ENCODE measurements around the gene RBM24.
"Not testable (repeated sequence)": the region's sequence is repeated elsewhere in the genome, so short reads cannot be mapped to it uniquely, and the experiment has no call there.

Gene RBM24

DNA sequence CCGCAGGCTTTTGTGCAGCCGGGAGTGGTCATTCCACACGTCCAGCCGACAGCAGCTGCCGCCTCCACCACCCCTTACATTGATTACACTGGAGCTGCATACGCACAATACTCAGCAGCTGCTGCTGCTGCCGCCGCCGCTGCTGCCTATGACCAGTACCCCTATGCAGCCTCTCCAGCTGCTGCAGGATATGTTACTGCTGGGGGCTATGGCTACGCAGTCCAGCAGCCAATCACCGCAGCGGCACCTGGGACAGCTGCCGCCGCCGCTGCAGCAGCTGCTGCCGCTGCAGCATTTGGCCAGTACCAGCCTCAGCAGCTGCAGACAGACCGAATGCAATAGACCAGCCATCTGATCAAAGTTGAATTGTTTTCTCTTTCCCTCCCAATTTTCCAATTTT, 10.6 kb downstream of the RBM24 start:
- DNase-seq (ENCODE audit: low read depth) = no peak

GRCh38 chr6:17292600-17293133, 11.5 kb downstream of the RBM24 start:
- no peak for DNase-seq (ENCODE audit: low read depth)

- DNase-seq (ENCODE audit: low read depth) = no peak
These were observed 12.2 kb downstream of the RBM24 start for GRCh38 chr6:17293395-17293794.

GRCh38 chr6:17297271-17298080, 16.3 kb downstream of the RBM24 start:
- DNase-seq (ENCODE audit: low read depth) = no peak

DNA sequence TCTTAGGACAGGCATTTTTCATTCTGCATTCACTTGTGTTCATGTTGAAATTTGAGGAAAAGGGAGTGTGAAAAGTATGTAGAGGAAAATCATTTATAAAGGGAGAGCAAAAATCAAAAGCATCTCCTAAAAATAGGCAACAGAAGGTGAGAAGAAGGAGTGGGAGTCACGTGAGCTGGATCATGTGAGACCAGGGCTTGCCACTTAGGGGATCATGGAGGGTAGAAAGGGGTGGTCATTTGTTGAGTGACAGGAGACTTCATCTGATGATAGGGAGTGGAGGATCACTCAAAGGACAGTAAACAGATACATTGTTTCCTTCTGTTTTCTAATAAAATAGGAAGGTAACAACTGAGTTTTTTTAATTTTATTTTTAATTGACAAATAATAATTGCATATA, 17.1 kb downstream of the RBM24 start:
- DNase-seq (ENCODE audit: low read depth) = no peak

DNA sequence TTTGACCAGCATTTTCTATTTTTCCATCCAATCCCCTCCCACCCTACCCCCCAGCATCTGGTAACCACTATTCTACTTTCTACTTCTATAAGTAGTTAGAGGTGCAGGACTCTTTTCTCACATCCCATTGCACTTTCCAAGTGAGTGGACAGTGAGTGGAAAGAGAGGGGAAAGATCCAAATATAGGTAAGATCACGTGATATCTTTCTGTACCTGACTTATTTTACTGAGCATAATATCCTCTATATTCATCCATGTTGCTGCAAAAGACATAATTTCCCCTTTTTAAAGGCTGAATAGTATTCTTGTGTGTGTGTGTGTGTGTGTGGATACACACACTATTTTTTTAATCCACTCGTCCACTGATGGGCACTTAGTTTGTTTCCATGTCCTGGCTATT, 18.1 kb downstream of the RBM24 start:
- no peak for DNase-seq (ENCODE audit: low read depth)

GRCh38 chr6:17299750-17300149, 18.6 kb downstream of the RBM24 start:
- no peak for DNase-seq (ENCODE audit: low read depth)

DNA sequence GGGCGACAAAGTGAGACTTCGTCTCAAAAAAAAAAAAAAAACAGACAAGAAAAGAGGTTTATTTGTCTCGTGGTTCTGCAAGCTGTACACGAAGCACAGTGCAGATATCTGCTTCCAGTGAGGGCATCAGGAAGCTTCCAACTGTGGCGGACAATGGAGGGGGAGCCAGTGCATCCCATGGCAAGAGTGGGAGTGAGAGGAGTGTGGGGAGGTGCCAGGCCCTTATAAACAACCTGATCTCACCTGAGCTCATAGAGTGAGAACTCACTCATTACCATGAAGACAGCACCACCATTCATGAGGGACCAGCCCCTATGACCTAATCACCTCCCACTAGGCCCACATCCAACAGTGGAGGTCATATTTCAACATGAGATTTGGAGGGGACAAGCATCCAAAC, 19.5 kb downstream of the RBM24 start:
- DNase-seq (ENCODE audit: low read depth) = no peak

DNA sequence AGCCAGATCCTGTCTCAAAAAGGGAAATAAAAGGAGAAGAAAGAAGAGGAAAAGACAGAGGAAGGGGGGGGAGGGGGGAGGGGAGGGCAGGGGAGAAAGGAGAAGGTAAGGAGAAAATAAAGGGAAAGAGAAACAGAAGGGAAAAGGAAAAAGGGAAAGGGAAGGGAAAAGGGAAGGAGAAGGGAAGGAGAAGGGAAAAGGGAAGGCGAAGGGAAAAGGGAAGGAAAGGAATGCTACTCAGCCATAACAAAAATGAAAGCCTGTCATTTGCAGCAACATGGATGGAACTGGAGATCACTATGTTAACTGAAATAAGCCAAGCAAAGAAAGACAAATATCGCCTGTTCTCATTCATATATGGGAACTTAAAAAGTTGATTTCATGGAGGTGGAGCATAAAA, 22.3 kb downstream of the RBM24 start:
- DNase-seq (ENCODE audit: low read depth) = no peak

- no peak for DNase-seq (ENCODE audit: low read depth)
These were observed 24.2 kb downstream of the RBM24 start for GRCh38 chr6:17305219-17306001.

DNA sequence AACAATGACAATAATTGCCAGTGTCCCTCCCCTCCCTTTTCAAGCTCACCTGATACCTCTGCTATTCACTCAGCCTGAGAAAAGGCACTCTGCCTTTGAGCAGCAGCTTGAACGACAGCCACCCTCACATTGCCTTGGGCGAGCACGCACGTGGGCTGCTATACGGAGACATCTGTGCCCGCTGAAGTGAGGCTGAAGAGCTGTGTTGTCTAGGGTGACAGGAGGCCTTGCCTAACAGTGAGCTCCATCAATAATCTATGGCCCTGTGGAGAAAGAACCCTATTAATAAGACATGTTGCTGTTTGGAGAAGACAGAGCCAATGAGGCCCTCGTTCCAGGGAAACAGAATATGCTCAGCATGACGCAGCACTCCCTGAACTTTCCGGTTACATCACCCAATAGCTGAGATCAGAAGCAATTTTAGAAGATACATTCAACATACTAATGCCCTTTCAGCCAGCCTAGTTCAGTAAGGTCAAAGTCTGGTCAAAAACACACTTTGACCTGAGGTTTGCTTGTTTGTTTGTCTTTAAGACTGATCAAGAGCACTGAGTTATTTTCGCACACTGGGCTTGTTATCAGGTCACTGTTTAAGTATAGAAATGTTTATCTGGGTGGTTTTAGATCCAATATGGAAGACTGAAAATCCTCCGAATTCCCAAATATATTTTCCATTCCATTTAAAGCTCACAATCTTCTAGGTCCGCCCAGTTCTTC, 30.6 kb downstream of the RBM24 start:
- no peak for DNase-seq (ENCODE audit: low read depth)

DNA sequence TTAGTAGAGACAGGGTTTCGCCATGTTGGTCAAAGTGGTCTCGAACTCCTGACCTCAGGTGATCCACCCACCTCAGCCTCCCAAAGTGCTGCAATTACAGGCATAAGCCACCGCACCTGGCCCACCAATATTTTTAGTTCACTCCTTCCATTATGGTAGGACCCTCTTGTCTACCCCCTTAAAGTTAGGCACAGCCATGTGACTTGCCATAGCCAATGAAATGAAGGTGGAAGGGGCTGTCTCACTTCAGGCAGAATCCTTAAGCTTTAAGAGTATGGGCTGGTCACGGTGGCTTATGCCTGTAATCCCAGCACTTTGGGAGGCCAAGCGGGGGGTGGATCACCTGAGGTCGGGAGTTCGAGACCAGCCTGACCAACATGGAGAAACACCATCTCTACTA, 32.1 kb downstream of the RBM24 start:
- DNase-seq (ENCODE audit: low read depth) = not testable (repeated sequence)

DNA sequence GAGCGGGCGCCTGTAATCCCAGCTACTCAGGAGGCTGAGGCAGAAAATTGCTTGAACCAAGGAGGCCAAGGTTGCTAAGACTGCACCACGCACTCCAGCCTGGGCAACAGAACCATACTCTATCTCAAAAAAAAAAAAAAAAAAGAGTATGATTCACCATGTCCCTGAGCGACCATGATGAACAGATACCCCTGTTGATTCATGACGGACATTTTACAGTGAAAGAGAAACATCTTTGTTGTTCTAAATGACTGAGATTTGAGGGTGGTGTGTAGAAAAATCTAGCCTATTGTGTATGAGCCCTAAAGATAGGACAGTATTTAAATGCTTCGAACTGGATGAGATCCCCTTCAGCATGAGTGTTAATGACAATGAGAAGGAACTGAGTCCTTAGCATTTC, 32.8 kb downstream of the RBM24 start:
- DNase-seq (ENCODE audit: low read depth) = no peak

DNA sequence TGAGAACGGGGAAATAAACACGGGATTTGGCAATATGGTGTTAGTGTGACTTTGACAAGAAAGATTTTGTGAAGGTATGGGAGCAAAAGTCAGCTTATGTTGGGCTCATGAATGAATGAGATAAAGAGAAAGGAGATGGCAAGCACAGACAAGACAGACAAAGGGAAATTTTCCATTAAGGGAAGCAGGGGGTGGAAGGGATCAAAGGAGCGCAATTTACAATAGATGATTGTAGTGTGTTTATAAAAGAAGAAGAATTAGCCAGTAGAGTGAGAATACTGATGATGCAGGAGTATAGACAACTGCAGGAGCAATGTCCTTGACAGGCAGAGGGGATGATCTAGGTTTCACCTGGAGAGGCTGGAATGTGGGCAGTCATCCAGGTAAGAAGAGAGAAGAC, 34.1 kb downstream of the RBM24 start:
- no peak for DNase-seq (ENCODE audit: low read depth)

DNA sequence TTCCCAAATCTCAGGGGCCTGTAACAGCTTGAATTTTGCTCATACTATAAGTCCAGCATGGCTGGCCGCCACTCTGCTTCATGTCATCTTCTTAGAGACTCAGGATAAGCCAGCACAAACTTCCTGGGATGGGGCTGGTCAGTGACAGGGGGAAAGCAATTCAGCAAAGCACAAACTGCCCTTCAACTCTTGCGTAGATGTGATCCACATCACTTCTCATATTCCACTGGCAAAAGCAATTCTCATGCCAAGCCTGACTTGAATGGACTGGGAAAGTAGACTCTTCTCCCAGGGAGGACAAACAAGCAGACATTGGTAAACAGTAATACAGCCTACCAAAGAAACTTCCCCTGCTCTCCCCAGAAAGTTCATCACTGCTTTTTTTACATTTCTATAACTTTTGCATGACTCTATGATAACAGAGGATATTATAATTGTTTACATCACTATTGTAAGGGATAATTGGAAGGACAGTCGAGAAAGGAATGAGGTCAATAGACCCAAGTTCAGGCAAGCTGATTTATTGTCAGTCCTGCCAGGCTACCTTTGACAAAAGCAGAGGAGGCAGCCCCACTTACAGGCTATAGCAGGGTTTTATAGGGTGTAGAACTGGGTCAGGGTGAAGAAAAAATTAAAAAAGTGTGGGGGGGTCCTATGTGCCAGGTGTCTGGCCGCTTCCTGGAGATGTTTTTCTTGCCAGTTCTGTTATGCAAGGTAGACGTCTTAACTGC, 37.4 kb downstream of the RBM24 start:
- DNase-seq (ENCODE audit: low read depth) = no peak

GRCh38 chr6:17320266-17320665, 39.1 kb downstream of the RBM24 start:
- DNase-seq (ENCODE audit: low read depth) = not testable (repeated sequence)

- DNase-seq (ENCODE audit: low read depth) = no peak
These were observed 50.1 kb downstream of the RBM24 start for GRCh38 chr6:17331238-17331637.

GRCh38 chr6:17334265-17334664, 53.1 kb downstream of the RBM24 start:
- no peak for DNase-seq (ENCODE audit: low read depth)

- DNase-seq (ENCODE audit: low read depth) = no peak
These were observed 55.3 kb downstream of the RBM24 start for GRCh38 chr6:17336425-17336824.

- DNase-seq (ENCODE audit: low read depth) = no peak
These were observed 58.1 kb downstream of the RBM24 start for GRCh38 chr6:17339308-17339670.

DNA sequence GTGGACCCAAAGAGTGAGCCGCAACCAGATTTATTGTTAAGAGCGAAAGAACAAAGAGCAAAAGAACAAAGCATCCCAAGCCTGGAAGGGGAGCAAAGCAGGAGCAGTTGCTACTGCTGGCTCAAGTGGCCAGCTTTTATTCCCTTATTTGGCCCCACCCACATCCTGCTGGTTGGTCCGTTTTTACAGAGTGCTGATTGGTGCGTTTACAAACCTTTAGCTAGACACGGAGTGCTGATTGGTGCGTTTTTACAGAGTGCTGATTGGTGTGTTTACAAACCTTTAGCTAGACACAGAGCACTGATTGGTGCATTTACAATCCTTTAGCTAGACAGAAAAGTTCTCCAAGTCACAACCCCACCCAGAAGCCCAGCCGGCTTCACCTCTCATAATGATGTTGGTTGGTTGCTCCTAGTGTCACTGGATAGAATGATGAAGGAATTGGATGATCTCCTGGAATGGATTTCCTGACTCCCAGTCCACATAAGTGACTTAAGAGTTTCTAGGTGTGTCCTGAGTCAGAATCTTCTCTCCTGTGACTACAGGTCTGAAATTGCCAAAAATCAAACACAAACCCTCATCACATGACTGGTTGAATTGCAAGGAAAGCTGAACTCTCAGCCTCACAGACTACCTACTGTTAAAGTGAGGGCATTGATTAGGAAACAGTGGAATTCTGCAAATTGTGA, 60.1 kb downstream of the RBM24 start:
- DNase-seq (ENCODE audit: low read depth) = no peak

Data from activated T-helper 9 cell treated with anti-CD3 and anti-CD28 coated beads, Interleukin-2, amount 50 U/mL, for 16 hours (primary cell).